PC-3 (cell line): ENCODE results near the gene THAP2. TPM values are rescaled to one million over a fixed set of nuclear protein-coding genes. Genes with fewer than 3 reads are reported as not detected.
A peak's percentile ranks its signal among the peaks of the same experiment; 100 is the strongest.
"Not testable (repeated sequence)": the region's sequence is repeated elsewhere in the genome, so short reads cannot be mapped to it uniquely, and the experiment has no call there.

Experiments
- ATAC-seq: fragments of 200-7000 bp; cut with Tn5 transposase; 2 replicates; pipeline ENCODE4 v1.9.1; 2020; ENCODE audit warnings: mild to moderate bottlenecking, moderate library complexity
- BruUV-seq: library from RNA; stranded (reverse); fragments of 400-500 nt; replicated peaks from 2 replicates; lab custom pipeline; 2021; lab: Mats Ljungman, UMichigan
- CTCF ChIA-PET: fragments of 300-600 bp; sonication (Branson Sonifier 250); formaldehyde crosslinking; loops from one replicate; lab custom pipeline; 2022; ENCODE audit warnings: antibody characterized with exemption; lab: Charles Lee
- POLR2A ChIA-PET: fragments of 300-600 bp; sonication (Branson Sonifier 250); formaldehyde crosslinking; loops from one replicate; lab custom pipeline; 2022; ENCODE audit warnings: antibody characterized with exemption; ENCODE audit not compliant: unreplicated experiment; lab: Charles Lee
- DNase-seq: peaks from one replicate; pipeline ENCODE4 v3.0.0-alpha.2; 2015
- H2AFZ ChIP-seq: fragments of 300-600 bp; sonication (generic); 2 replicates; pipeline ENCODE4 v1.6.0; 2016; ENCODE audit warnings: antibody characterized with exemption, low read length
- H3F3A ChIP-seq: fragments of 300-600 bp; sonication (generic); one replicate; pipeline ENCODE4 v1.6.0; 2017; ENCODE audit warnings: antibody characterized with exemption, low read length, control low read depth, mild to moderate bottlenecking; ENCODE audit not compliant: unreplicated experiment
- H3K27ac ChIP-seq: fragments of 300-600 bp; sonication (generic); 2 replicates; pipeline ENCODE4 v1.5.1; 2016; ENCODE audit warnings: mild to moderate bottlenecking, low read length
- H3K27me3 ChIP-seq: fragments of 300-600 bp; sonication (generic); 2 replicates; pipeline ENCODE4 v1.6.1; 2016; ENCODE audit warnings: low read length, mixed read lengths
- H3K36me3 ChIP-seq: fragments of 300-600 bp; sonication (generic); 2 replicates; pipeline ENCODE4 v1.6.1; 2016; ENCODE audit warnings: low read depth, mixed run types, low read length, mixed read lengths
- H3K4me1 ChIP-seq: fragments of 300-600 bp; sonication (generic); 2 replicates; pipeline ENCODE4 v1.5.1; 2016; ENCODE audit warnings: low read length; ENCODE audit not compliant: insufficient read depth
- H3K4me2 ChIP-seq: fragments of 300-600 bp; sonication (generic); 2 replicates; pipeline ENCODE4 v1.6.0; 2016; ENCODE audit warnings: low read length
- H3K4me3 ChIP-seq: fragments of 300-600 bp; sonication (generic); 2 replicates; pipeline ENCODE4 v1.5.1; 2016; ENCODE audit warnings: mild to moderate bottlenecking, low read length, mixed read lengths
- H3K79me2 ChIP-seq: fragments of 300-600 bp; sonication (generic); 2 replicates; pipeline ENCODE4 v1.6.1; 2017; ENCODE audit warnings: low read length, mixed read lengths
- H3K9ac ChIP-seq: fragments of 300-600 bp; sonication (generic); 2 replicates; pipeline ENCODE4 v1.6.0; 2016; ENCODE audit warnings: mild to moderate bottlenecking, low read length
- H3K9me2 ChIP-seq: fragments of 300-600 bp; sonication (generic); replicated peaks from 2 replicates; pipeline ENCODE4 v1.6.1; 2016; ENCODE audit warnings: mixed run types, low read length, mixed read lengths
- H3K9me3 ChIP-seq: fragments of 300-600 bp; sonication (generic); 2 replicates; pipeline ENCODE4 v1.6.1; 2016; ENCODE audit warnings: low read length, mixed read lengths
- H4K20me1 ChIP-seq: fragments of 300-600 bp; sonication (generic); 2 replicates; pipeline ENCODE4 v1.6.1; 2016; ENCODE audit warnings: low read length, mixed read lengths
- CTCF ChIP-seq: fragments of 300-600 bp; sonication (generic); conservative IDR thresholded peaks from 2 replicates; pipeline ENCODE4 v1.5.1; 2017; ENCODE audit warnings: antibody characterized with exemption, low read depth, mild to moderate bottlenecking, low read length
- EZH2 ChIP-seq: fragments of 300-600 bp; sonication (generic); IDR thresholded peaks from one replicate; pipeline ENCODE4 v1.6.1; 2017; ENCODE audit warnings: antibody characterized with exemption, mild to moderate bottlenecking, low read length; ENCODE audit not compliant: unreplicated experiment
- EZH2phosphoT487 ChIP-seq: fragments of 300-600 bp; sonication (generic); IDR thresholded peaks from 2 replicates; pipeline ENCODE4 v1.6.1; 2018; ENCODE audit warnings: mild to moderate bottlenecking, antibody characterized with exemption, low read length, borderline replicate concordance
- intact Hi-C: fragments of 100-400 bp; cut with micrococcal nuclease; formaldehyde crosslinking; loops from 2 replicates; pipeline ENCODE4 v1.9.0; 2023
- total RNA-seq: library from RNA; depleted of rRNA; stranded (reverse); fragments of >200 nt; gene quantifications from 2 replicates; pipeline ENCODE4 v1.2.3, GENCODE V29; 2014

The THAP2 gene
- total RNA-seq, 1 experiment from 2014 or later = 1.2 TPM

DNA sequence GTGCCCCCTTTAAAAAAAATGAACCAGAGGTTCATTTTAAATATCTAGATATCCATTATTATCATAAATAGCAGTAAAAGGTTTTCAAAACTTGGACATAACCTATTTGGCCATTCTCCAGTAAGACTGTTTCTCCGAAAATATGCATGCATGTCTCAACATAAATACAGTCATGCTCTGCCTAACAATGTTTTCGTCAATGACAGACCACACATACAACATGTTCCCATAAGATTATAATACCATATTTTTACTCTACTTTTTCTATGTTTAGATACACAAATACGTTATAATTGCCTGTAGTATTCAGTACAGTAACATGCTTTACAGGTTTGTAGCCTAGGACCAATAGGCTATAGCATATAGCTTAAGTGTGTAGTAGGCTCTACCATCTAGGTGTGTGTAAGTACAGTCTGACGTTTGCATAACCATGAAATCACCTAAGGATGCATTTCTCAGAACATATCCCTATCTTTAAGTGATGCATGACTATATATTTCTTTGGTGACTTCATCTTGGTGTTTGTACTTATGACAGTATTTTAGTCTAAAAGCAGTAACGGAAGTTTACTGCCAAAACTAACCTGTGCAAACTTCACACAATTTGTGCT, 25.0 kb downstream of the THAP2 start:
- CTCF ChIA-PET = no interaction called here
- Histone ChIP-seq H3K4me1 (peaks cover 14% of the 10 kb centered on the region; the same call in 1 of the 2 replicates), H3K79me2 (peaks cover 19% of the 10 kb centered on the region), H3K9ac (no peak overlapping the region), H3K27me3 (no peaks in the 10 kb centered on the region), H2AFZ (no peak overlapping the region), H3K9me2 (no peaks in the 10 kb centered on the region), H3K9me3 (no peaks in the 10 kb centered on the region), H4K20me1 (no peaks in the 10 kb centered on the region), H3K27ac (no peak overlapping the region), H3K4me2 (peak overlapping the region; percentile 90; the same call in 1 of the 2 replicates), H3K4me3 (no peak overlapping the region), H3K36me3 (no peaks in the 10 kb centered on the region), H3F3A (no peaks in the 10 kb centered on the region)
- ATAC-seq (no peak), DNase-seq (no peak)
- POLR2A ChIA-PET = no interaction called here
- BruUV-seq = no TSS peak
- intact Hi-C loops = no loop called here
- TF ChIP-seq EZH2phosphoT487 = no peak
- TF ChIP-seq CTCF = no peak
- no peak for TF ChIP-seq EZH2

DNA sequence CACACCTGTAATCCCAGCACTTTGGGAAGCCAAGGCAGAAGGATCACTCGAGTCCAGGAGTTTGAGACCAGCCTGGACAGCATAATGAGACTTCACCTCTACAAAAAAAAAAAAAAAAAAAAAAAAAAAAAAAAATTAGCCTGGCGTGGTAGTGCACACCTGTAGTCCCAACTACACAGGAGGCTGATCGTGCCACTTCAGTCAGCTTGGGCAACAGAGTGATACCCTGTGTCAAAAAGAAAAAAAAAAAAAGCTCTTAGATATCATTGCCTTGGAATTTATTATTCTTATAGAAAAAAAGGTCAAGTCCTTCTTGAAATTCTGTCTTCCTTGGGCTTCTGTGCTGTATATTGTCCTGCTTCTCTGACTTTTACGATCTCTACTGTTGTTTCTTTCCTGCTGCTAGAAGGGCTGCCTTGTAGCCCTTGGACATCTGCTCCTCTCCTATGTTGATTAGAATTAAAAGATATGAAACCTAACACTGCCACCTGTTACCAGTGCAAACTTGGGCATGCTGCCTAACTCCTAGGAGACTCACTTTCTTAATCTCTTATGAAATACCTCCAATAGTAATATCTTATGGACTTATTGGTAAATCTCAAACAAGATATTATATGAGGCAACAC, 27.5 kb downstream of the THAP2 start:
- BruUV-seq = no TSS peak
- no peaks in the 10 kb centered on the region for H3K27me3 ChIP-seq
- peaks cover 14% of the 10 kb centered on the region; the same call in 1 of the 2 replicates for H3K4me1 ChIP-seq
- no peaks in the 10 kb centered on the region for H3K36me3 ChIP-seq
- ChIA-PET POLR2A (no interaction called here), CTCF (no interaction called here)
- DNase-seq (no peak), ATAC-seq (no peak)
- H3K9me2 ChIP-seq = no peaks in the 10 kb centered on the region
- no peaks in the 10 kb centered on the region for H4K20me1 ChIP-seq
- H2AFZ ChIP-seq = no peak overlapping the region
- no peaks in the 10 kb centered on the region for H3F3A ChIP-seq
- no peak overlapping the region for H3K4me2 ChIP-seq
- H3K9me3 ChIP-seq = no peaks in the 10 kb centered on the region
- H3K79me2 ChIP-seq = peaks cover 19% of the 10 kb centered on the region
- H3K27ac ChIP-seq = no peak overlapping the region
- H3K9ac ChIP-seq = no peak overlapping the region
- intact Hi-C loops = no loop called here
- no peak overlapping the region for H3K4me3 ChIP-seq
- TF ChIP-seq CTCF (no peak), EZH2phosphoT487 (no peak), EZH2 (no peak)

DNA sequence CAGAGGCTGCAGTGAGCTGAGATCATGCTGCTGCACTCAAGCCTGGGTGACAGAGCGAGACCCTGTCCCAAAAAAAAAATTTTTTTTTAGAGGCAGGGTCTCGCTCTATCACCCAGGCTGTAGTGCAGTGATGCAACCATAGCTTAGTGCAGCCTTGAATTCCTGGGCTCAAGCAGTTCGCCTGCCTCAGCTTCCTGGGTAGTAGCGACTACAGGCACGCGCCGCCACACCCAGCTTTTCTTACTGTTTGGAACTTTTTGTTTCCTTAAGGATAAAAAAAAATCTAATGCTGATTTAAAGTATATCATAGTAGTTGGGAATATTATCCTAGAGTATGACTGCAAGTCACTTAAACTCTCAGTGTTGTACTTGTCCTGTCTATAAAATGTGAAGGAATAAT, 29.0 kb downstream of the THAP2 start:
- H3K4me3 ChIP-seq = no peak overlapping the region
- no peaks in the 10 kb centered on the region for H3K36me3 ChIP-seq
- H3K9ac ChIP-seq = no peak overlapping the region
- TF ChIP-seq EZH2 (no peak), CTCF (no peak), EZH2phosphoT487 (no peak)
- H2AFZ ChIP-seq = no peak overlapping the region
- intact Hi-C loops = no loop called here
- ChIA-PET POLR2A (no interaction called here), CTCF (no interaction called here)
- H4K20me1 ChIP-seq = no peaks in the 10 kb centered on the region
- ATAC-seq (no peak), DNase-seq (no peak)
- peaks cover 4% of the 10 kb centered on the region for H3K79me2 ChIP-seq
- H3K9me3 ChIP-seq = no peaks in the 10 kb centered on the region
- H3F3A ChIP-seq = no peaks in the 10 kb centered on the region
- H3K27ac ChIP-seq = no peak overlapping the region
- H3K4me2 ChIP-seq = no peak overlapping the region
- H3K4me1 ChIP-seq = 0 out of 2 replicates have a peak, but pooled peaks cover 2% of the 10 kb centered on the region
- H3K9me2 ChIP-seq = no peaks in the 10 kb centered on the region
- H3K27me3 ChIP-seq = no peaks in the 10 kb centered on the region
- BruUV-seq = no TSS peak

DNA sequence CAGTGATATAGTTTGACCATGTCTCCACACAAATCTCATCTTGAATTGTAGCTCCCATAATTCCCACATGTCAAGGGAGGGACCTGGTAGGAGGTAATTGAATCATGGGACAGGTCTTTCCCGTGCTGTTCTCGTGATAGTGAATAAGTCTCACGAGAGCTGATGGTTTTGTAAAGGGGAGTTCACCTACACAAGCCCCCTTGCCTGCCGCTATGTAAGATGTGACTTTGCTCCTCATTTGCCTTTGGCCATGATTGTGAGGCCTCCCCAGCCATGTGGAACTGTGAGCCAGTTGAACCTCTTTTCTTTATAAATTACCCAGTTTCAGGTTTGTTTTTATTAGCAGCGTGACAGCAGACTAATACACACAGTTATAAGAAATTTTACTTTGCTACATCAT, 29.6 kb downstream of the THAP2 start:
- CTCF ChIA-PET, BruUV-seq, H3K9me3 ChIP-seq, H3K27ac ChIP-seq, intact Hi-C loops, H3K36me3 ChIP-seq, H3K9ac ChIP-seq, H4K20me1 ChIP-seq, H2AFZ ChIP-seq, H3K4me1 ChIP-seq, ATAC-seq, H3K4me2 ChIP-seq, POLR2A ChIA-PET, H3K27me3 ChIP-seq, DNase-seq, H3K79me2 ChIP-seq, H3F3A ChIP-seq, H3K9me2 ChIP-seq, H3K4me3 ChIP-seq: not testable (repeated sequence)
